Memory B cell (primary cell): ENCODE data around the gene IFNL4.

Experiments used
- ATAC-seq: fragments of 150-1000 bp; cut with Tn5 transposase; 2 replicates; pipeline ENCODE4 v1.10.0; 2021; ENCODE audit warnings: low read depth, mild to moderate bottlenecking, moderate library complexity
- DNase-seq, 2 donors: peaks; one replicate each; pipeline ENCODE4 v3.0.0; 2022; ENCODE audit warnings: low spot score in 2 of 2
- H3K27ac Mint-ChIP-seq: one replicate; pipeline ENCODE4 v1.8.0; 2022; ENCODE audit warnings: mild to moderate bottlenecking, moderate library complexity, mixed read lengths
- H3K27me3 Mint-ChIP-seq: one replicate; pipeline ENCODE4 v1.8.0; 2022; ENCODE audit warnings: mixed read lengths
- H3K36me3 Mint-ChIP-seq: one replicate; pipeline ENCODE4 v1.8.0; 2022; ENCODE audit warnings: mild to moderate bottlenecking, mixed read lengths
- H3K4me1 Mint-ChIP-seq: one replicate; pipeline ENCODE4 v1.8.0; 2022; ENCODE audit warnings: mixed read lengths
- H3K4me3 Mint-ChIP-seq: one replicate; pipeline ENCODE4 v1.8.0; 2022; ENCODE audit warnings: mild to moderate bottlenecking, moderate library complexity, mixed read lengths
- H3K9me3 Mint-ChIP-seq: one replicate; pipeline ENCODE4 v1.8.0; 2022; ENCODE audit warnings: mixed read lengths

IFNL4 gene

DNA sequence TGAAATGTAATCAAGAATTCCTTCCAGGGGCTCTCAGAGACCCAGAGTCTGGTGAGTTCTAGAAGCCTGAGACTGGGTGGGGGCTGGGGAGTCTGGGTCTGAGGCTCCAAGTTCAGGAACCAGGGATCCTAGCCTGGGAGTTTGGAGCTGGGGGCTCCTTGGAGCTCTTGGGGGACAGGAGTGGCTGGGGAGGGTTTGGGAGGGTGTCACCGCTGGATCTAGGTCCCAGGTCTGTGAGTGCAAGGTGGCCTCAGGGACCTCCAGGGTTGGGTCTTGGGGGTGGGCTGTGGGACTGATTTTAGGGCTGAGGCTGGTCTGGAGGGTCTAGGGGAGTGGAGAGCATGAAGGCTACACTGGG lies 45.7 kb downstream of the IFNL4 start:
- peaks cover 34% of the 10 kb centered on the region for H3K27me3 Mint-ChIP-seq
- H3K36me3 Mint-ChIP-seq = peaks cover 2% of the 10 kb centered on the region
- no peaks in the 10 kb centered on the region for H3K4me1 Mint-ChIP-seq
- no peak for ATAC-seq
- H3K4me3 Mint-ChIP-seq = no peak overlapping the region
- H3K27ac Mint-ChIP-seq = no peak overlapping the region
- DNase-seq = no peak
- H3K9me3 Mint-ChIP-seq = no peaks in the 10 kb centered on the region

DNA sequence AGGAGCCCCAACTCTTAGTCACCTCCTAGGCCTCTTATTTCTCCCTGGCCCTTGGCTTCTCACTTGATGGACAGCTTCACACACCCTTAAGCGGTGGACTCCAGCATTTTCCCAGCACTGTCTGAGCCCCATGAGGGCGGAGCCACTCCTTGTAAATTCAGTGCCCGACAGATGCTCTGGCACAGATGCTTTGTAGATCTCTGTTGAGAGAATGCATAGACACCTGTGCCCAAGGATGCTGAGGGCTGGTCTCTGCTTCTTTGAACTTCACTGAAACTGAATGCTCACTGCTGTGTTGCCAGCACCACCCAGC lies 47.9 kb downstream of the IFNL4 start:
- H3K27me3 Mint-ChIP-seq = peaks cover 41% of the 10 kb centered on the region
- H3K27ac Mint-ChIP-seq = no peak overlapping the region
- no peak overlapping the region for H3K4me3 Mint-ChIP-seq
- peaks cover 9% of the 10 kb centered on the region for H3K4me1 Mint-ChIP-seq
- ATAC-seq (no peak), DNase-seq (no peak)
- H3K36me3 Mint-ChIP-seq = peaks cover 2% of the 10 kb centered on the region
- H3K9me3 Mint-ChIP-seq = no peaks in the 10 kb centered on the region

DNA sequence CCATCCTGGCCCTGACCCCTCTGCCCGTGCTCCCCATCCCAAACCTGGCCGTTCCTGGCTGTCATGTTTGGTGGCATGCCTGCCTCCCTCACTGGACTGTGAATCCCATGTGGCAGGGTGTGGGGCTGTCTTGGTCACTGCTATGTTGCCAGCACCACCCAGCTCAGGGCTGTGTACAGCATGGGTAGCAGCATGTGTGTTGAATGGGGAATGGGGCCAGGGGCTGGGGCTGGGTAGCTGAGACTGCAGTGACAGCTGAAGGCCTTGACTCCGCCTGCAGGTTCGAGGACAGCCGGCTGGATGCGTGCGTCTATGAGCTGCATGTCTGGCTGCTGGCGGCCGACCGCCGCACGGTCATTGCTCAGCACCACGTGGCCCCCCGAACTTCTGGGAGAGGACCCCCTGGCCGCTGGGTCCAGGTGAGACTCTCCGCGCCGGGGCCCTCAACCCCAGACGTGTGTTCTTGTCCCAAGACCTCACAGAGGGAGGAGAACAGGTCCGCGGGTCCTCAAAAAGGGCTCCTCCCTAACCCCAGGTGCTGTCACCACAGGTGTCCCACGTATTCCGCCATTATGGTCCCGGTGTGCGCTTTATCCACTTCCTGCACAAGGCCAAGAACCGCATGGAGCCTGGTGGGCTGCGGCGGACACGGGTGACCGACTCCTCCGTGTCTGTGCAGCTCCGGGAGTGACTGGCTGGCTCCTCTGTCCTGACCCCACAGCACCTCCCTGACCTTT lies 48.4 kb downstream of the IFNL4 start:
- no peak for ATAC-seq
- Mint-ChIP-seq H3K36me3 (peaks cover 2% of the 10 kb centered on the region), H3K27me3 (peaks cover 41% of the 10 kb centered on the region), H3K4me1 (peaks cover 9% of the 10 kb centered on the region), H3K27ac (no peak overlapping the region), H3K9me3 (no peaks in the 10 kb centered on the region), H3K4me3 (no peak overlapping the region)
- DNase-seq = no peak

DNA sequence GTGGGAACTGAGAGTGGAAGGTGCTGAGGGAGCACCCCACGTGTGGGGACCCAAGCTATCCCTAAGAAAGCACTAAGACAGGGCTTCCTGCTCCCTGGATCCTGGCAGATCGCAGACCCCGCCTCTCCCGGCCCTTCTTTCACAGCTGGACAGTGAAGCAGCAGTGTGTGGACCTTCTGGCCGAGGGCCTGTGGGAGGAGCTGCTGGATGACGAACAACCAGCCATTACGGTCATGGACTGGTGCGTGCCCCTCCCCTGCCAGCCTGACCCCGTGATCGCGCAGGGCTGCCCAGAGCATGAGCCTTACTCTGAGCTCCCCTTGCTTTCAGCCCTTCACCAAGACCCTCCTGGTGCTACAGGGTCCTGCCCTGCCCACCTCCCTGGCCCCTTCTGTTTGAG lies 49.6 kb downstream of the IFNL4 start:
- H3K27me3 Mint-ChIP-seq = peaks cover 38% of the 10 kb centered on the region
- H3K4me3 Mint-ChIP-seq = no peak overlapping the region
- DNase-seq = no peak
- no peak overlapping the region for H3K27ac Mint-ChIP-seq
- H3K4me1 Mint-ChIP-seq = peaks cover 9% of the 10 kb centered on the region
- no peak for ATAC-seq
- H3K36me3 Mint-ChIP-seq = peaks cover 2% of the 10 kb centered on the region
- no peaks in the 10 kb centered on the region for H3K9me3 Mint-ChIP-seq

DNA sequence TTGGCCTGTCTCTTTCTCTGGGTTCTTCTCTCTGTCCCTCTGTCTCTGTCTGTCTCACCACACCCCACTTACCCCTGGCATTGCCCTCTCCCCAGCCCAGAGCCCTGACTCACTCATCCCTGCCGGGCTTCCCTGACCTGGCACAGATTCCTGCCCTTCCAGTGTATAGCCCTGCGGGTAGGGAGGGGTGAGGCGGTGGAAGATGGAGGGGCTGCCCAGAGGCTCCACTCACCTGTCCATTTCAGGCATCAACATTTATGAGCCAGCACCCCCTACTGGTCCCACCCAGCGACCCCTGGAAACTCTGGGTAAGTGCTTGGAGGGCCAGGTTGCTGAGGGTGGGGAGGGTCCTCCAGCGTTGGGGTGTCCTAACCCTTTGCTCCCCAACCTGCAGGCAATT lies 50.8 kb downstream of the IFNL4 start:
- H3K27ac Mint-ChIP-seq = no peak overlapping the region
- no peaks in the 10 kb centered on the region for H3K36me3 Mint-ChIP-seq
- H3K27me3 Mint-ChIP-seq = peaks cover 38% of the 10 kb centered on the region
- DNase-seq (no peak), ATAC-seq (no peak)
- peak overlapping the region; percentile 22 for H3K4me3 Mint-ChIP-seq
- H3K9me3 Mint-ChIP-seq = no peaks in the 10 kb centered on the region
- peaks cover 9% of the 10 kb centered on the region for H3K4me1 Mint-ChIP-seq

DNA sequence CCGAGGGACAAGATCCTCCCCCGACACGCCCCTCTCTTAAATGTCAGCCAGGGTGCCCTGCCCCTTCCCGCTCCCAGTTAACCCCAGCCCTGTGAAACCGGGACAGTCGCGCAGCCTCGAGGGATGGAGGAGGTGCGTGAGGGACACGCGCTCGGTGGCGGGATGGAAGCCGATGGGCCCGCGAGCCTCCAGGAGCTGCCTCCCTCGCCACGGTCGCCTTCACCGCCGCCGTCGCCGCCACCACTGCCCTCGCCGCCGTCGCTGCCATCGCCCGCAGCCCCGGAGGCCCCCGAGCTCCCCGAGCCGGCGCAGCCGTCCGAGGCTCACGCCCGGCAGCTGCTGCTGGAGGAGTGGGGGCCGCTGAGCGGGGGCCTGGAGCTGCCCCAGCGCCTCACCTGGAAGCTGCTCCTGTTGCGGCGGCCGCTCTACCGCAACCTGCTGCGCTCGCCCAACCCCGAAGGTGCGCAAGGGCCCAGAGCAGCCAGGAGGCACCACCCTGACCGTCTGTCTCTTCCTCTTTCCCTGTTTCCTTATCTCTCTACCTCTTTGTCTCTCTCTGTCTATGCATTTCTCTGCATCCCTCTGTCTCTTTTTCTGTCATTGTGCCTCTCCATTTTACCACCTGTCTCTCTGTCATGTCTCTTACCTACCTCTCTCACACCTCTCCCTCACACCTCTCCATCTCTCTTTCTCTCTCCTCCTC lies 51.6 kb downstream of the IFNL4 start, which contains the start of gene NCCRP1:
TSS of gene NCCRP1 (plus strand) at position 105 of the 703 bp plus-strand sequence. CDS start at position 124, 19 bp downstream.
- Mint-ChIP-seq H3K4me1 (peaks cover 9% of the 10 kb centered on the region), H3K27me3 (peaks cover 36% of the 10 kb centered on the region), H3K9me3 (no peaks in the 10 kb centered on the region), H3K4me3 (peak within 1 kb of the TSS; percentile 64), H3K36me3 (no peaks in the 10 kb centered on the region), H3K27ac (no peak within 1 kb of the TSS)
- no peak for DNase-seq
- peak; percentile 41 for ATAC-seq

DNA sequence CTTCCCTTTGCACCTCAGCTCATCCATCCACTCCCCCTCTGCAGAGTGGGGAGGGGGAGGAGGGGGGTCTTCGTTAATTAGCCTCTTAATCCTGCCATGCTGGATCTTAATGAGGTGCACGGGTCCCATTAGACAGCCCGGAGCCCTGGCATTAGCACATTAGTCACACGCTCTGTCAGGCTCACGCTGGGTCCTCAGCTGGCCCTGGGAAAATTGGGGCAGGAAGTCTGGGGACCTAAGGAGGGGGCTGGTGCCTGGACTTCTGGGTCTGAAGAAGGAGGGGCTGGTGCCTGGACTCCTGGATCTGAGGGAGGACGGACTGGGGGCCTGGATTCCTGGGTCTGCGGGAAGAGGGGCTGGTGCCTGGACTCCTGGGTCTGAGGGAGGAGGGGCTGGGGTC lies 52.3 kb downstream of the IFNL4 start:
- no peak overlapping the region for H3K4me3 Mint-ChIP-seq
- H3K9me3 Mint-ChIP-seq = no peaks in the 10 kb centered on the region
- ATAC-seq (no peak), DNase-seq (no peak)
- H3K27ac Mint-ChIP-seq = no peak overlapping the region
- peaks cover 33% of the 10 kb centered on the region for H3K27me3 Mint-ChIP-seq
- H3K36me3 Mint-ChIP-seq = no peaks in the 10 kb centered on the region
- H3K4me1 Mint-ChIP-seq = peaks cover 9% of the 10 kb centered on the region
